Hepatocyte (in vitro differentiated cells): Measurements from ENCODE around the gene PKP4. TPM values are rescaled to one million over a fixed set of nuclear protein-coding genes. Genes with fewer than 3 reads are reported as not detected.

Experiments used
- DNase-seq: peaks from one replicate; pipeline ENCODE4 v3.0.0-alpha.2; 2016; ENCODE audit warnings: low spot score
- H2AFZ ChIP-seq: fragments of 200-600 bp; sonication (generic); 2 replicates; pipeline ENCODE4 v1.6.0; 2016; ENCODE audit warnings: antibody characterized with exemption, mild to moderate bottlenecking
- H3K27ac ChIP-seq: fragments of 200-600 bp; sonication (generic); 2 replicates; pipeline ENCODE4 v1.5.1; 2016; ENCODE audit warnings: mild to moderate bottlenecking
- H3K27me3 ChIP-seq: fragments of 200-600 bp; sonication (generic); 2 replicates; pipeline ENCODE4 v1.6.1; 2016
- H3K36me3 ChIP-seq: fragments of 200-600 bp; sonication (generic); replicated peaks from 2 replicates; pipeline ENCODE4 v1.5.1; 2016; ENCODE audit warnings: low read depth; ENCODE audit not compliant: insufficient read depth
- H3K4me1 ChIP-seq: fragments of 200-600 bp; sonication (generic); 2 replicates; pipeline ENCODE4 v1.5.1; 2016; ENCODE audit warnings: mild to moderate bottlenecking, moderate library complexity; ENCODE audit not compliant: insufficient read depth
- H3K4me2 ChIP-seq: fragments of 200-600 bp; sonication (generic); 2 replicates; pipeline ENCODE4 v1.6.0; 2016
- H3K4me3 ChIP-seq: fragments of 200-600 bp; sonication (generic); 2 replicates; pipeline ENCODE4 v1.5.1; 2016; ENCODE audit warnings: mild to moderate bottlenecking
- H3K79me2 ChIP-seq: fragments of 200-600 bp; sonication (generic); 2 replicates; pipeline ENCODE4 v1.6.0; 2017; ENCODE audit warnings: mild to moderate bottlenecking
- H3K9me2 ChIP-seq: fragments of 200-600 bp; sonication (generic); replicated peaks from 2 replicates; pipeline ENCODE4 v1.6.0; 2017; ENCODE audit warnings: mild to moderate bottlenecking; ENCODE audit not compliant: insufficient read depth
- H3K9me3 ChIP-seq: fragments of 200-600 bp; sonication (generic); 2 replicates; pipeline ENCODE4 v1.5.1; 2016; ENCODE audit warnings: low read depth, mild to moderate bottlenecking
- H4K20me1 ChIP-seq: fragments of 200-600 bp; sonication (generic); 2 replicates; pipeline ENCODE4 v1.6.0; 2016; ENCODE audit warnings: mild to moderate bottlenecking; ENCODE audit not compliant: insufficient read depth, poor library complexity, severe bottlenecking
- EZH2 ChIP-seq: fragments of 200-600 bp; sonication (generic); IDR thresholded peaks from 2 replicates; pipeline ENCODE4 v1.6.1; 2016; ENCODE audit warnings: antibody characterized with exemption, mild to moderate bottlenecking, borderline replicate concordance
- EZH2phosphoT487 ChIP-seq: fragments of 200-600 bp; sonication (generic); IDR thresholded peaks from one replicate; pipeline ENCODE4 v1.6.1; 2018; ENCODE audit warnings: antibody characterized with exemption, mild to moderate bottlenecking, low read depth, moderate library complexity; ENCODE audit not compliant: unreplicated experiment, severe bottlenecking
- WGBS: methylation state at CpG from one replicate; pipeline ENCODE4 v1.1.6; 2016; ENCODE audit warnings: low lambda C conversion rate; ENCODE audit errors: missing lambda C conversion rate; 5-methylcytosine and 5-hydroxymethylcytosine counted together
- polyA plus RNA-seq: library from polyadenylated mRNA; unstranded; fragments of >200 nt; fragmentation: Nextera tagmentation; extraction: Ambion mirVana; gene quantifications from 2 replicates; pipeline ENCODE4 v1.2.1, GENCODE V29; 2016
- total RNA-seq: library from RNA; depleted of rRNA; stranded (reverse); fragments of >200 nt; gene quantifications from 2 replicates; pipeline ENCODE4 v1.2.3, GENCODE V29; 2014
- TF ChIP-seq, protein P1 (sequence below): fragments of 200-600 bp; sonication (generic); IDR thresholded peaks from 2 replicates; pipeline ENCODE4 v1.5.1; 2016; ENCODE audit warnings: antibody characterized with exemption, mild to moderate bottlenecking; ENCODE audit not compliant: poor library complexity

PKP4 gene
- total and polyA plus RNA-seq, 2 experiments from 2014 or later, result 10.6 to 32.2 TPM

DNA sequence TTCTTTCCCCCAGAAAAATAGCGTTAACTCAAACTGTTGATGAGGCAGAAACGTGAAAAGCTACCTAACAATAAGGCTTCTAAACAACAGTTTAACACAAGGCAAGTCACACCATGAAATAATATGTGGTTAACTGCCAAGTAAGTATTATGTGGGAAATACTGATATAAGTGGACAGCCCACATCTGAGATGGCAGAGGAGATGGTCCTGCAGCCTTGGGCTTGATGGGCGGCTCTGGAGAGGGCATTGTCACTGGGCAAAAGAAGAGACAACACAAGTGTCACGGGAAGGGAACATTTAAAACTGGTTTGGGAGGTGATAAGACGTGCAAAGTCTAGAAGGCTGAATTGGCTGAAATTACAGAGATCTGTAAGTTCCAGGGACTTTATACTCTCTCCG is 147.2 kb downstream of the PKP4 start:
- Histone ChIP-seq H3K27me3 (no peaks in the 10 kb centered on the region), H3K9me2 (no peaks in the 10 kb centered on the region), H3K36me3 (no peaks in the 10 kb centered on the region), H3K4me1 (no peaks in the 10 kb centered on the region), H3K79me2 (no peaks in the 10 kb centered on the region), H4K20me1 (no peaks in the 10 kb centered on the region), H3K4me2 (no peak overlapping the region), H3K27ac (no peak overlapping the region), H2AFZ (no peak overlapping the region), H3K4me3 (no peak overlapping the region), H3K9me3 (no peaks in the 10 kb centered on the region)
- DNase-seq, result no peak
- 98% methylated on average over 6 of the region's 6 CpGs for WGBS
- TF ChIP-seq EZH2 (no peak), EZH2phosphoT487 (no peak)
- TF ChIP-seq, protein P1, sequence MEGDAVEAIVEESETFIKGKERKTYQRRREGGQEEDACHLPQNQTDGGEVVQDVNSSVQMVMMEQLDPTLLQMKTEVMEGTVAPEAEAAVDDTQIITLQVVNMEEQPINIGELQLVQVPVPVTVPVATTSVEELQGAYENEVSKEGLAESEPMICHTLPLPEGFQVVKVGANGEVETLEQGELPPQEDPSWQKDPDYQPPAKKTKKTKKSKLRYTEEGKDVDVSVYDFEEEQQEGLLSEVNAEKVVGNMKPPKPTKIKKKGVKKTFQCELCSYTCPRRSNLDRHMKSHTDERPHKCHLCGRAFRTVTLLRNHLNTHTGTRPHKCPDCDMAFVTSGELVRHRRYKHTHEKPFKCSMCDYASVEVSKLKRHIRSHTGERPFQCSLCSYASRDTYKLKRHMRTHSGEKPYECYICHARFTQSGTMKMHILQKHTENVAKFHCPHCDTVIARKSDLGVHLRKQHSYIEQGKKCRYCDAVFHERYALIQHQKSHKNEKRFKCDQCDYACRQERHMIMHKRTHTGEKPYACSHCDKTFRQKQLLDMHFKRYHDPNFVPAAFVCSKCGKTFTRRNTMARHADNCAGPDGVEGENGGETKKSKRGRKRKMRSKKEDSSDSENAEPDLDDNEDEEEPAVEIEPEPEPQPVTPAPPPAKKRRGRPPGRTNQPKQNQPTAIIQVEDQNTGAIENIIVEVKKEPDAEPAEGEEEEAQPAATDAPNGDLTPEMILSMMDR, result no peak

DNA sequence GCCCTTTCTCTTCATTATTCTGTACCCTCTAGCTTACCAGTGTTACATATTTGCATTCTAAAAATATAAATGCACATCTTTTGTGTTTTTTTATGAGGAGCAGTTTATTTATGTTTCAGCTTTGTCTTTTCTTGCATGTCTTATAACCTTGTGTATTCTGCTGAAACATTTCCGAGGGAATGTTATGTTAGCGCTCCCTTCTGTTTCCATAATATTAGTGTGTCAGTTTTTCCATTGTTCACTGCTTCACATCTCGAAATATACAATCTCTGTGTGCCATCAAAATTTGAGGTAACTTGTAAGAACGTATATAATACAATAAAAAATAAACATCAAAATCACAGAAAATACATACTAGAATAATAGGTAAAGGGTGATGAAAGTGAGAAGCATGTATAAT is 153.3 kb downstream of the PKP4 start:
- no peak overlapping the region for H2AFZ ChIP-seq
- no peaks in the 10 kb centered on the region for H3K9me2 ChIP-seq
- H3K4me3 ChIP-seq, result no peak overlapping the region
- H3K79me2 ChIP-seq, result no peaks in the 10 kb centered on the region
- H3K9me3 ChIP-seq, result no peaks in the 10 kb centered on the region
- H3K4me2 ChIP-seq, result no peak overlapping the region
- H4K20me1 ChIP-seq, result no peaks in the 10 kb centered on the region
- no peak for TF ChIP-seq EZH2phosphoT487
- TF ChIP-seq, protein P1, result no peak
- no peak for TF ChIP-seq EZH2
- H3K36me3 ChIP-seq, result no peaks in the 10 kb centered on the region
- H3K4me1 ChIP-seq, result no peaks in the 10 kb centered on the region
- DNase-seq, result no peak
- no peak overlapping the region for H3K27ac ChIP-seq
- 83% methylated on average over 4 of the region's 4 CpGs for WGBS
- no peaks in the 10 kb centered on the region for H3K27me3 ChIP-seq

DNA sequence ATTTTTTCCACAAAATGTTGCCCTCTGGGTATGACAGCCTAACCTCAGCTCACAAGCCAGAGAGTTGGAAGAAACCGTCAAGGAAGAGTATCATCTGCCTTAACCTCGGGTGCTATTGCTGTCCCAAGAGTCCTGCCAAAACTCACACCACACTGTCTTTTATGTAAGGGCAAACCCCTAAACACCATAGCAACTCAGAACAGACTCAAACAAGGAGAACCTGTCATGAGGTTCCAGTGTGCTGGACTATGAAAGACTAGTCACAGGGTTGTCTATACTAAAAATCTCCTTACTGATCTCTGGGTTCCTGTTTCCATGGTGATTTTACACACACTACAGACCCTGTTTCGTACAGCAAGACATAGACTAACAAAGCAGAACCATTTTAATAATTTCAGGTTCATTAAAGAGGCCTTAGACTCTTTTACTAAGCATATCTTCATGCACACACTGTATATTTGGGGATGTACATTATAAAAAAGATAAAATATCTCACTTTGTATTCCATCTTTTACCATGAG is 159.8 kb downstream of the PKP4 start:
- no peak overlapping the region for H2AFZ ChIP-seq
- TF ChIP-seq EZH2, result no peak
- no peak for TF ChIP-seq EZH2phosphoT487
- TF ChIP-seq, protein P1, result no peak
- H3K4me2 ChIP-seq, result no peak overlapping the region
- no peak for DNase-seq
- H3K36me3 ChIP-seq, result no peaks in the 10 kb centered on the region
- H3K79me2 ChIP-seq, result no peaks in the 10 kb centered on the region
- H3K27ac ChIP-seq, result no peak overlapping the region
- no peaks in the 10 kb centered on the region for H3K9me3 ChIP-seq
- peaks cover 5% of the 10 kb centered on the region for H3K4me1 ChIP-seq
- no peaks in the 10 kb centered on the region for H4K20me1 ChIP-seq
- no peaks in the 10 kb centered on the region for H3K27me3 ChIP-seq
- no peaks in the 10 kb centered on the region for H3K9me2 ChIP-seq
- no peak overlapping the region for H3K4me3 ChIP-seq
- 90% methylated on average over 3 of the region's 3 CpGs for WGBS
